H9 (cell line): ENCODE data around the gene HUNK. TPM values are rescaled to one million over a fixed set of nuclear protein-coding genes. Genes with fewer than 3 reads are reported as not detected.
A peak's percentile ranks its signal among the peaks of the same experiment; 100 is the strongest.

Experiments used
- DNase-seq: peaks from one replicate; pipeline ENCODE4 v3.0.0-alpha.2; 2017
- H2AFZ ChIP-seq: one replicate; pipeline ENCODE4 v1.6.1; 2013; ENCODE audit warnings: mild to moderate bottlenecking, low read length, control low read depth, moderate library complexity
- H2AK5ac ChIP-seq: 2 replicates; pipeline ENCODE4 v1.6.1; 2013; ENCODE audit warnings: low read length, control low read depth, mixed read lengths; ENCODE audit not compliant: insufficient read length
- H2BK120ac ChIP-seq: one replicate; pipeline ENCODE4 v1.6.1; 2013; ENCODE audit warnings: low read depth, mild to moderate bottlenecking, low read length, control low read depth, inconsistent platforms; ENCODE audit not compliant: poor library complexity, severe bottlenecking
- H2BK12ac ChIP-seq: 2 replicates; pipeline ENCODE4 v1.6.1; 2013; ENCODE audit warnings: low read length, control low read depth, mixed read lengths, low read depth; ENCODE audit not compliant: insufficient read length
- H2BK15ac ChIP-seq: 2 replicates; pipeline ENCODE4 v1.6.1; 2013; ENCODE audit warnings: low read depth, low read length, control low read depth
- H2BK20ac ChIP-seq: one replicate; pipeline ENCODE4 v1.6.1; 2013; ENCODE audit warnings: low read depth, mild to moderate bottlenecking, low read length, control low read depth, inconsistent platforms; ENCODE audit not compliant: poor library complexity, severe bottlenecking
- H2BK5ac ChIP-seq: 2 replicates; pipeline ENCODE4 v1.6.1; 2013; ENCODE audit warnings: low read length, control low read depth, mixed read lengths; ENCODE audit not compliant: insufficient read length
- H3K14ac ChIP-seq: 2 replicates; pipeline ENCODE4 v1.6.1; 2013; ENCODE audit warnings: low read length, control low read depth; ENCODE audit not compliant: insufficient read depth
- H3K18ac ChIP-seq: 2 replicates; pipeline ENCODE4 v1.6.1; 2013; ENCODE audit warnings: low read depth, mild to moderate bottlenecking, mixed read lengths, low read length, control low read depth; ENCODE audit not compliant: insufficient read length
- H3K23ac ChIP-seq: 2 replicates; pipeline ENCODE4 v1.6.1; 2013; ENCODE audit warnings: low read length, control low read depth, mixed read lengths, low read depth; ENCODE audit not compliant: insufficient read length
- H3K23me2 ChIP-seq: 2 replicates; pipeline ENCODE4 v1.6.1; 2013; ENCODE audit warnings: low read depth, mild to moderate bottlenecking, mixed read lengths, low read length, control low read depth; ENCODE audit not compliant: insufficient read length, poor library complexity, severe bottlenecking
- H3K27ac ChIP-seq: 2 replicates; pipeline ENCODE4 v1.5.1; 2013; ENCODE audit warnings: low read length, control low read depth, mixed read lengths, low read depth; ENCODE audit not compliant: insufficient read length
- H3K27me3 ChIP-seq: 2 replicates; pipeline ENCODE4 v1.6.1; 2013; ENCODE audit warnings: low read length, control low read depth, inconsistent platforms; ENCODE audit not compliant: insufficient read depth
- H3K4ac ChIP-seq: 2 replicates; pipeline ENCODE4 v1.6.1; 2013; ENCODE audit warnings: low read depth, mild to moderate bottlenecking, control low read depth, inconsistent platforms, low read length, moderate library complexity
- H3K4me1 ChIP-seq: 2 replicates; pipeline ENCODE4 v1.6.1; 2013; ENCODE audit warnings: low read length, control low read depth, inconsistent platforms; ENCODE audit not compliant: insufficient read depth
- H3K4me2 ChIP-seq: 2 replicates; pipeline ENCODE4 v1.6.1; 2013; ENCODE audit warnings: low read length, control low read depth, mixed read lengths; ENCODE audit not compliant: insufficient read length, insufficient read depth
- H3K56ac ChIP-seq: 2 replicates; pipeline ENCODE4 v1.6.1; 2013; ENCODE audit warnings: low read depth, mild to moderate bottlenecking, mixed read lengths, low read length, control low read depth; ENCODE audit not compliant: insufficient read length
- H3K79me1 ChIP-seq: 2 replicates; pipeline ENCODE4 v1.6.1; 2013; ENCODE audit warnings: low read depth, mild to moderate bottlenecking, moderate library complexity, low read length, control low read depth, inconsistent platforms; ENCODE audit not compliant: insufficient read depth, poor library complexity, severe bottlenecking
- H3K79me2 ChIP-seq: 2 replicates; pipeline ENCODE4 v1.6.1; 2013; ENCODE audit warnings: low read length, control low read depth, inconsistent platforms; ENCODE audit not compliant: insufficient read depth
- H3K9ac ChIP-seq: 2 replicates; pipeline ENCODE4 v1.6.1; 2013; ENCODE audit warnings: low read length, control low read depth, mixed read lengths; ENCODE audit not compliant: insufficient read length; ENCODE audit errors: extremely low read depth
- H3K9me3 ChIP-seq: one replicate; pipeline ENCODE4 v1.6.1; 2013; ENCODE audit warnings: low read depth, low read length, inconsistent platforms; ENCODE audit not compliant: control insufficient read depth
- H3T11ph ChIP-seq: one replicate; pipeline ENCODE4 v1.6.1; 2013; ENCODE audit warnings: mild to moderate bottlenecking, low read length, control low read depth, inconsistent platforms
- H4K20me1 ChIP-seq: one replicate; pipeline ENCODE4 v1.6.1; 2013; ENCODE audit not compliant: control insufficient read depth, insufficient read length, insufficient read depth
- H4K5ac ChIP-seq: 2 replicates; pipeline ENCODE4 v1.6.1; 2013; ENCODE audit warnings: low read depth, mild to moderate bottlenecking, mixed read lengths, low read length, control low read depth; ENCODE audit not compliant: insufficient read length
- H4K8ac ChIP-seq: replicated peaks from 2 replicates; pipeline ENCODE4 v1.6.1; 2013; ENCODE audit warnings: low read length, control low read depth, mixed read lengths, low read depth; ENCODE audit not compliant: insufficient read length
- H4K91ac ChIP-seq: 2 replicates; pipeline ENCODE4 v1.6.1; 2013; ENCODE audit warnings: low read depth, mild to moderate bottlenecking, moderate library complexity, mixed read lengths, low read length, control low read depth; ENCODE audit not compliant: insufficient read length
- H3K27ac Mint-ChIP-seq, 3 experiments: 2 replicates in 2 of 3; 3 replicates in 1 of 3; pipeline ENCODE4 v1.8.0; 2020 to 2021; ENCODE audit warnings: mixed read lengths in 3 of 3, mild to moderate bottlenecking in 1 of 3, moderate library complexity in 1 of 3
- H3K27me3 Mint-ChIP-seq: 2 replicates; pipeline ENCODE4 v1.8.0; 2021; ENCODE audit warnings: low read depth, mild to moderate bottlenecking, moderate library complexity, mixed read lengths
- H3K36me3 Mint-ChIP-seq, 3 experiments: 2 replicates in 2 of 3; 3 replicates in 1 of 3; pipeline ENCODE4 v1.8.0; 2020 to 2021; ENCODE audit warnings: low read depth in 3 of 3, mixed read lengths in 3 of 3; ENCODE audit not compliant: insufficient read depth in 1 of 3
- H3K4me1 Mint-ChIP-seq, 2 experiments: 2 replicates each; pipeline ENCODE4 v1.8.0; 2020; ENCODE audit warnings: mixed read lengths in 2 of 2
- H3K4me3 Mint-ChIP-seq, 2 experiments: 2 replicates in 1 of 2; 3 replicates in 1 of 2; pipeline ENCODE4 v1.8.0; 2020 to 2021; ENCODE audit warnings: mild to moderate bottlenecking in 2 of 2, mixed read lengths in 2 of 2, moderate library complexity in 1 of 2
- H3K9me3 Mint-ChIP-seq, 2 experiments: 2 replicates in 1 of 2; 3 replicates in 1 of 2; pipeline ENCODE4 v1.8.0; 2020; ENCODE audit warnings: mild to moderate bottlenecking in 2 of 2, mixed read lengths in 2 of 2, moderate library complexity in 1 of 2
- WGBS: extraction: QIAGEN DNeasy Blood & Tissue Kit; methylation state at CpG from one replicate; pipeline ENCODE4 v1.1.7; 2013; ENCODE audit warnings: missing lambda C conversion rate, low lambda C conversion rate, mixed read lengths; ENCODE audit not compliant: insufficient read length; ENCODE audit errors: extremely low coverage; 5-methylcytosine and 5-hydroxymethylcytosine counted together
- total RNA-seq: library from RNA; stranded (reverse); gene quantifications from 2 replicates; pipeline ENCODE4 v1.2.1, GENCODE V29; 2021
- TF ChIP-seq, protein P1 (sequence below): fragments of 200-600 bp; sonication (generic); conservative IDR thresholded peaks from 3 replicates; pipeline ENCODE4 v1.8.0; 2021; ENCODE audit warnings: antibody characterized with exemption, mild to moderate bottlenecking

The HUNK gene
- total RNA-seq, 1 experiment from 2014 or later: 5.8 TPM

DNA sequence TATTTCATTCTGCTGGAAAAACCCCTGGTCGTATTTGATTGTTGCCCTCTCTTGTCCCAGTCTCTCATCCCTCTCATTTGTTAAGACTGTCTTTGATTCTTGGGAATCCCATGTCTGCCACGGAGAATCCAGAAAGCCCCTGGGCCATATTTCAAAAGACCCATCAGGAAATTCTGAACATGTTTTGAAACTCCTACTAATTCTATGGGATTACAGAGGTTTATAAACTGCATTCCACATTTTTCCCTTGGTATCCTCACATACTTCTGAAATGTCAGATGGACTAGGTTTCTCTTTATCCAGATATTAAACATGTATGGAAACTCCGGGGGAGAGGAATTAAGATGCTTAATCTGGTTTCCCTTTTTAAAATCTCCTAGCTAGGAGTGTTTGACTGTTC, 80.0 kb downstream of the HUNK start:
- H3K4me1 Mint-ChIP-seq: no peaks in the 10 kb centered on the region
- Histone ChIP-seq H3K14ac (no peak overlapping the region), H4K8ac (no peak overlapping the region), H3K23ac (no peak overlapping the region), H3K23me2 (no peaks in the 10 kb centered on the region), H3K27me3 (0 out of 2 replicates have a peak, but pooled peaks cover 3% of the 10 kb centered on the region), H3K9ac (no peak overlapping the region), H4K20me1 (no peaks in the 10 kb centered on the region), H4K5ac (no peak overlapping the region), H2BK120ac (no peak overlapping the region), H3K4me2 (no peak overlapping the region), H3K9me3 (no peaks in the 10 kb centered on the region), H3K4me1 (no peaks in the 10 kb centered on the region), H2AFZ (no peak overlapping the region), H2BK5ac (no peak overlapping the region), H3K27ac (no peak overlapping the region), H3T11ph (no peak overlapping the region), H2BK20ac (no peak overlapping the region), H2BK12ac (no peak overlapping the region), H3K56ac (no peak overlapping the region), H3K79me2 (no peaks in the 10 kb centered on the region), H3K4ac (no peak overlapping the region), H2BK15ac (no peak overlapping the region), H2AK5ac (no peak overlapping the region), H3K79me1 (no peaks in the 10 kb centered on the region), H4K91ac (no peak overlapping the region), H3K18ac (no peak overlapping the region)
- WGBS: no CpG with 5 or more reads among the region's 3 CpGs
- H3K27me3 Mint-ChIP-seq: no peaks in the 10 kb centered on the region; the same call in 1 of the 2 replicates
- DNase-seq: no peak
- H3K36me3 Mint-ChIP-seq: peaks cover 5 to 11% (median 6%) of the 10 kb centered on the region in 3 experiments; a peak in 5 of 7 replicates
- H3K27ac Mint-ChIP-seq: peak overlapping the region in 1 of 3 experiments; percentile 23; a peak in 1 of 7 replicates
- no peaks in the 10 kb centered on the region for H3K9me3 Mint-ChIP-seq
- TF ChIP-seq, protein P1, sequence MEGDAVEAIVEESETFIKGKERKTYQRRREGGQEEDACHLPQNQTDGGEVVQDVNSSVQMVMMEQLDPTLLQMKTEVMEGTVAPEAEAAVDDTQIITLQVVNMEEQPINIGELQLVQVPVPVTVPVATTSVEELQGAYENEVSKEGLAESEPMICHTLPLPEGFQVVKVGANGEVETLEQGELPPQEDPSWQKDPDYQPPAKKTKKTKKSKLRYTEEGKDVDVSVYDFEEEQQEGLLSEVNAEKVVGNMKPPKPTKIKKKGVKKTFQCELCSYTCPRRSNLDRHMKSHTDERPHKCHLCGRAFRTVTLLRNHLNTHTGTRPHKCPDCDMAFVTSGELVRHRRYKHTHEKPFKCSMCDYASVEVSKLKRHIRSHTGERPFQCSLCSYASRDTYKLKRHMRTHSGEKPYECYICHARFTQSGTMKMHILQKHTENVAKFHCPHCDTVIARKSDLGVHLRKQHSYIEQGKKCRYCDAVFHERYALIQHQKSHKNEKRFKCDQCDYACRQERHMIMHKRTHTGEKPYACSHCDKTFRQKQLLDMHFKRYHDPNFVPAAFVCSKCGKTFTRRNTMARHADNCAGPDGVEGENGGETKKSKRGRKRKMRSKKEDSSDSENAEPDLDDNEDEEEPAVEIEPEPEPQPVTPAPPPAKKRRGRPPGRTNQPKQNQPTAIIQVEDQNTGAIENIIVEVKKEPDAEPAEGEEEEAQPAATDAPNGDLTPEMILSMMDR: no peak
- no peak overlapping the region for H3K4me3 Mint-ChIP-seq
